Esophagus muscularis mucosa (tissue), 3 donors: Measurements from ENCODE around the gene IL1RN.

Source experiments
- POLR2A ChIP-seq: fragments of 450-650 bp; IDR thresholded peaks from one replicate; pipeline ENCODE4 v1.6.1; 2017; ENCODE audit warnings: antibody characterized with exemption, moderate library complexity, mild to moderate bottlenecking, low read depth
- POLR2AphosphoS5 ChIP-seq, 2 donors: sonication (generic); formaldehyde crosslinking; IDR thresholded peaks; one replicate each; pipeline ENCODE4 v1.6.1; 2017; ENCODE audit warnings: antibody characterized with exemption in 2 of 2
- TF ChIP-seq, protein P1 (sequence below), 3 experiments: fragments of 200-600 bp in 2 of 3; fragments of 450-650 bp in 1 of 3; sonication (generic) in 2 of 3; IDR thresholded peaks; one replicate each; pipeline ENCODE4 v1.5.1; 2017 to 2019; ENCODE audit warnings: antibody characterized with exemption in 3 of 3, mild to moderate bottlenecking in 2 of 3, moderate library complexity in 1 of 3

- no peak for TF ChIP-seq POLR2AphosphoS5 (IDR thresholded peaks at IDR 0.05)
- TF ChIP-seq POLR2A = no peak
- TF ChIP-seq, protein P1, sequence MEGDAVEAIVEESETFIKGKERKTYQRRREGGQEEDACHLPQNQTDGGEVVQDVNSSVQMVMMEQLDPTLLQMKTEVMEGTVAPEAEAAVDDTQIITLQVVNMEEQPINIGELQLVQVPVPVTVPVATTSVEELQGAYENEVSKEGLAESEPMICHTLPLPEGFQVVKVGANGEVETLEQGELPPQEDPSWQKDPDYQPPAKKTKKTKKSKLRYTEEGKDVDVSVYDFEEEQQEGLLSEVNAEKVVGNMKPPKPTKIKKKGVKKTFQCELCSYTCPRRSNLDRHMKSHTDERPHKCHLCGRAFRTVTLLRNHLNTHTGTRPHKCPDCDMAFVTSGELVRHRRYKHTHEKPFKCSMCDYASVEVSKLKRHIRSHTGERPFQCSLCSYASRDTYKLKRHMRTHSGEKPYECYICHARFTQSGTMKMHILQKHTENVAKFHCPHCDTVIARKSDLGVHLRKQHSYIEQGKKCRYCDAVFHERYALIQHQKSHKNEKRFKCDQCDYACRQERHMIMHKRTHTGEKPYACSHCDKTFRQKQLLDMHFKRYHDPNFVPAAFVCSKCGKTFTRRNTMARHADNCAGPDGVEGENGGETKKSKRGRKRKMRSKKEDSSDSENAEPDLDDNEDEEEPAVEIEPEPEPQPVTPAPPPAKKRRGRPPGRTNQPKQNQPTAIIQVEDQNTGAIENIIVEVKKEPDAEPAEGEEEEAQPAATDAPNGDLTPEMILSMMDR (IDR thresholded peaks at IDR 0.05) = no peak
Measured at GRCh38 chr2:113156278-113157117, 29.1 kb downstream of the IL1RN start.
